SIG-M5 treated with dmso at 0.1 percent for 504 hours (cell line): ENCODE measurements around the gene KCNT2.

Source experiments
- DNase-seq: peaks from one replicate; lab custom pipeline; 2025; ENCODE audit not compliant: unreplicated experiment; lab: John Stamatoyannopoulos, UW

Gene KCNT2

DNA sequence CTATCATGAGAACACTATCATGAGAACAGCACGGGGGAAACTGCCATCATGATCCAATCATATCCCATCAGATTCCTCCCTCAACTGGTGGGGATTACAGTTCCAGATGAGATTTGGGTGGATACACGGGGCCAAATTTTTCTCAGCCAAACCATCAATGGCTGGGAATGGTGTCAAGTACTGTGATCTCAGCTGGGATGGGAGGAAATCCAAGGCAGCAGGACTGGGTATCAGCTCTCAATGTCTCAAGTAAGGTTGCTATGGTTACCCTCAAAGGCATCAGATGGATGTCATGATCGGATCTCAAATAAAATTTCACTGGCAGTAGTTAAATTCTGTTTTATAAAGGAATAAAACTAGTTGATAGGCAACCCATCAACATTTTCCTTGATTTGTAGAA, 399.0 kb downstream of the KCNT2 start:
- DNase-seq, result no peak

DNA sequence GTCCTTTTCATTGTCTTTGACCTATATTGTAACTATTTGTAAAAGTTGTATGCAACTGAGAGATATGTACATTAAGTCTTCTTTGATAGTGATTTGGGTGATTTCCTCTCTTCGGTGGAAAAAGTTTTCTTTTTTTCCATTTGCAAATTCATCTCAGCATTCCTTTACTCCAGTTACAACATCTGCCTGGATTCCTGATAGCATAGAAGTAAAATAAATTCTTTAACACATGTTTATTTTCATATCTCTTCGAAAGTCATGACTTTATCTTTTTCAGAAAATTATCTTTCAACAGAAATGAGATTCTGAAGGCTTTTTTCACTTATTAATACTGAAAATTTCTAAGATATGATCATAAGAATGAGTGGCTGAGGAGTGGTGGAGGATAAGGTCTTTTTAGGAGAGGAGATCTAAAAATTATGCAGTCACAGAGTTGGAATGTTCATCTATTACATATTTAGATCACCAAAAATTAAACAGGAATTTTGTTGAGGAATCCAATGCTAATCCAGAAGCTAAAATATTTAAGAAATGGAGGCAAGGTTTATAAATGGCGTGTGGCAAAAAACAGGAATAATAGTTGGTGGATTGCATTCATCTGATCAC, 400.5 kb downstream of the KCNT2 start:
- no peak for DNase-seq

DNA sequence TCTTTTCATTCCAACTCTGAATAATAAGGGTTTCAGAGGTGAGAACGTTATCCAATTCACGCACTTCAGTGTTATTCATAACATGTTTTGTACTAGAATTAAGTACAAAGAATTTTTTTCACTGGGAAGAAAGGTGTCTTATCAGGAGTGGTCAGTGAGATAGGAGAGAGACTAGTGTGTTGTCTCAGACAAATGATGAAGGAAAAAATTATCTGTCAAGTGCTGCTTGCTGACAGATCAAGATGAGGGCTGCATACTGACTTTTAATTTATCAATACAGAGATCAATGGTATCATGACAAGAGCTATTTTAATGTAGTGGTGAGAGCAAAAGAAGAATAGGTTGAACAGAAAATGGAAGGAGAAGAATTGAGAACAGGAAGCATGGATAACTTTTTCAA, 402.4 kb downstream of the KCNT2 start:
- DNase-seq, result no peak

DNA sequence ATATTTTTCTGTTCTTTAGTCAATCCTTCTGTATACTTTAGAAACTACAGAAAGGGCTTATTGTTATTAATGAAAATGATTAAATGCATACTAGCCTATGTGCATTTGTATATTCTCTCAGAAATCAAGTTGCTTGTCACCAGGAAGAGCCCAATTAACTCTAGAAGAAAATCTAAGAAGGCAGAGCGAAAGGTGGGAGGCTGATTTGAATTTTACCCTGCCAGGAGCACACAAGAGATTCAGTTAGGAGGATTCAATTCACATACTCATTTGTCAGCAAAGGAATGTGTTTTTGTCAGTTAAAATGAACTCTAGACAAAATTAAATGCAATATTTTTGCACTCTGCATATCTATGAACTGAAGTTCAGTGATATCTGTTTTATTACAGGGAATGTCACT, 411.8 kb downstream of the KCNT2 start:
- no peak for DNase-seq

DNA sequence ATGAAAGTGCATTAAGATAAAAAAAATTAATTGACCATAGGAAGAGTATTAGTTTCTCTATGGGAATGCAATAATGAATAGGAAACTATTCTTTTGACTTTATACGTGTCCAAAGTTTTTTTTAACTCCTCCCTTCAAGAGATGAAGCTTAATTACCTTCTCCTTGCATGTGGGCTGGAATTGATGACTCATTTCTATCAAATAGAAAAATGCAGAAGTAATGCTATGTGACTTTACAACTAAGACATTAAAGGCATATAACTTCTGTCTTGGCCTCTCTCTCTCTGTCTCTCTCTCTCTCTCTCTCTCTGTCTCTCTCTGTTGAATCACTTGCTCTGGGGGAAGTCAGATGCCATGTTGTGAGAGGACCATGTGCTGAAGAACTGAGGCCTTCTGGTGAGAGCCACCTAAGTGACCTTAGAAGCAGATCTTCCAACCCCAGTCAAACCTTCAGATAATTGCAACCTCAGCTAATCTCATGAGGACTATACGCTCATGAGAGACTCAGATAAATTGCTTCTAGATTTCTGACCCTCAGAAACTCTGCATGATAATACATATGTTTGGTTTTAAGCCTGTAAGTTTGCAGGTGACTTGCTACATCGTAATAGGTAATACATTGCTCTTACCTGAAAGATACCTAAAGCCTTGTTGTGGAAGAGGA, 414.2 kb downstream of the KCNT2 start:
- DNase-seq, result peak; percentile 67

DNA sequence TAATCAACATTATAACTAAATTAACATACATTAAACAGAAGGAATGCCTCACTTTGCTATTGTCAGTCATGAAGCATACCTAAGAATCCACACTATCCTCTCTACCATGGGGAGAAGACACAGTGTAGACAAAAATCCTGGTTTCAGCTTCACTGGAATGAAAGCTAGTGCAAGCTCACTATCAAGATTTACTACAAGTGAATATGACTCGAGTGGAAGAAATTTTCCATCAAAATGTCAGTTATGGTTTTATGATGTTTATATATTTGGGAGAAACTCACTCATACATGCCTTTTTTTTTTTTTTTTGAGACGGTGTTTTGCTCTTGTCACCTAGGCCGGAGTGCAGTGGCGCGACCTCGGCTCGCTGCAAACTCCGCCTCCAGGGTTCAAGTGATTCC, 424.3 kb downstream of the KCNT2 start:
- DNase-seq, result no peak

DNA sequence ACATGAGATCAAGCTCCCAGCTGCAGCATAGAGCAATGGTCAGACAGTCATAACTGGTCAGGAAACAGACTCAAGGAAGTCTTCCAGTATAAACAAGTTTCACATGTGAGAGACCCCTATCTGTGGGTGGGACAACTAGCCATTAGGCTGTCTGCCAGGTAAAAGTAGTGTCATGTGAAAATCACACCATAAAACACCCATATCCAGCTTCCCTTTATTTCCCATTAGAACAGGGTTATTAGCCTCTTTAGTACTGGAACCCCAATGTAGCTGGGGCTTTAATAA, 426.7 kb downstream of the KCNT2 start:
- no peak for DNase-seq

DNA sequence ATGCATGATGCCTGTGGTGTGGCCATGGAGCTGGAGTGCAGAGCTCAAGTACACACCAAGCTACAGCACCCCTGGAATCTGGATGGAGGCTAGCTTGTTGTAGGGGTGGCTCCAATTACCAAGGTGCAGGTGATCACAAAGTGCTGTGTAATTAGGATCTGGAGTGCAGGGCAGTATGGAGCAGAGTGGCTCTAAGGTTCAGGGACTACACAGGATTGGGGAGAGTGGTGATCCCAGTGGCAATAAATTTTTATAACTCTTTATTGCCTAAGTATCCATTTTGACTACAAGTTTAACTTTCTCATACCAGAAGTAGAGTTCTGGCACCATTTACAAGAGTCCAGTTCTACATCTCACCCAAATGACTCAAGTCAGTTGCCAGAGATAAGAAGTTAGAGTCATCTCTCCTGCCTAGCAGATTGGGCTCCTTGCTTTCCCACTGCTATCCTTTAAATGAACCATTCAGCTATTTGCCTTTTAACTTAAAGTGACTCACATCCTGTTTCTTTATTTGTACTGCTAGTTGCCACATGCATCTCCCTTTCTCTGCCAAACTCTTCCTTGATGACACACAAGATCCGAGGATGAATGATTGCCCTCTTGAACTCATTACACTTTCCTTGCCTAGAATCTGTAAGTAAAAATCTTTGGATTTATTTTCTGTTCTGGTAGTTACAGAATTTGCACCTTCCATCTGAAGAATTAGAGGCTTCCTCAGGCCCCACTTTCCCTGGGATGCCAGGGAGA, 427.2 kb downstream of the KCNT2 start:
- DNase-seq, result peak; percentile 98

DNA sequence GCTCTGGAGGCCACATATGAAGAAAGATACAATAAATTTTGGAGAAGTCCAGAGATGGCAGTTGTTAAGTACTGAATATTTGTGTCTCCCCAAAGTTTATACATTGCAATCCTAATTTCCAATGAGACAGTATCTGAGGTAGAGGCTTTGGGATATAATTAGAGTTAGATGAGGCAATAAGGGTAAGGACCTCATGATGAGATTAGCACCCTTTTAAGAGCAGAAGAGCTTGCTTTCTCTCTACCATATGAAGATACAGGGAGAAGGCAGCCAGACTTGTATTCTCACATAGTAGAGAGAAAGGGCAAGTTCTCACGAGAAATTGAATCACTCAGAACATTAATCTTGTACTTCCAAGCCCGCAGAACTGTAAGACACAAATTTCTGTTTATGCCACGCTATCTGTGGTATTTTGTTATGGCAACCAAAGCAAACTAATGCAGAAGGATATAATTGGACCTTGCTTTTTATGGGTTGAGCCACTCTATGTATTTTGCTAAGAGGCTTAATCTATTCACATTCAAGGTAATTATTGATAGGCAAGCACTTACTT, 430.1 kb downstream of the KCNT2 start:
- DNase-seq, result no peak
